GM12878 (cell line): Measurements from ENCODE around the gene CELF2. TPM values are rescaled to one million over a fixed set of nuclear protein-coding genes. Genes with fewer than 3 reads are reported as not detected.
A peak's percentile ranks its signal among the peaks of the same experiment; 100 is the strongest.

ENCODE experiments used
- BACH1 ChIP-seq: fragments of 450-650 bp; IDR thresholded peaks from 2 replicates; pipeline ENCODE4 v1.6.1; 2017; ENCODE audit warnings: mild to moderate bottlenecking, borderline replicate concordance
- CTCF ChIP-seq, 3 experiments: IDR thresholded peaks in 2 of 3; conservative IDR thresholded peaks in 1 of 3; 2 replicates each; pipeline ENCODE4 v1.5.1; 2011; ENCODE audit warnings: low read depth in 3 of 3, low read length in 3 of 3, mild to moderate bottlenecking in 3 of 3, control low read depth in 2 of 3, moderate library complexity in 2 of 3, inconsistent platforms in 1 of 3, mixed read lengths in 1 of 3; ENCODE audit not compliant: control insufficient read depth in 2 of 3, insufficient read depth in 1 of 3; ENCODE audit errors: extremely low read depth in 1 of 3
- E2F4 ChIP-seq: IDR thresholded peaks from 2 replicates; pipeline ENCODE4 v1.6.1; 2012; ENCODE audit warnings: low read depth, low read length, improper control_type of control experiment
- EP300 ChIP-seq, 2 experiments: fragments of 150-350 bp in 1 of 2; IDR thresholded peaks; 2 replicates each; pipeline ENCODE4 v1.6.1; 2011 to 2012; ENCODE audit warnings: low read depth in 2 of 2, low read length in 2 of 2, borderline replicate concordance in 1 of 2, improper control_type of control experiment in 1 of 2, inconsistent platforms in 1 of 2; ENCODE audit not compliant: control insufficient read depth in 1 of 2
- FOXM1 ChIP-seq: IDR thresholded peaks from 2 replicates; pipeline ENCODE4 v1.6.1; 2012; ENCODE audit warnings: low read depth, mild to moderate bottlenecking, inconsistent platforms, low read length, moderate library complexity
- JUNB ChIP-seq: IDR thresholded peaks from 2 replicates; pipeline ENCODE4 v1.6.1; 2016; ENCODE audit warnings: antibody characterized with exemption, mild to moderate bottlenecking
- POLR2AphosphoS5 ChIP-seq: IDR thresholded peaks from 2 replicates; pipeline ENCODE4 v1.6.1; 2011; ENCODE audit warnings: mild to moderate bottlenecking, low read length, inconsistent platforms
- POU2F2 ChIP-seq: IDR thresholded peaks from 3 replicates; pipeline ENCODE4 v1.6.1; 2011; ENCODE audit warnings: low read depth, mild to moderate bottlenecking, low read length, borderline replicate concordance
- RAD51 ChIP-seq: fragments of 450-650 bp; IDR thresholded peaks from 2 replicates; pipeline ENCODE4 v1.6.1; 2016; ENCODE audit warnings: moderate library complexity, mild to moderate bottlenecking, inconsistent platforms
- RUNX3 ChIP-seq: IDR thresholded peaks from 2 replicates; pipeline ENCODE4 v1.6.1; 2012; ENCODE audit warnings: low read length, inconsistent platforms
- SMARCA5 ChIP-seq: fragments of 450-650 bp; IDR thresholded peaks from 2 replicates; pipeline ENCODE4 v1.6.1; 2017; ENCODE audit warnings: mild to moderate bottlenecking
- ZBTB11 ChIP-seq: fragments of 450-650 bp; formaldehyde crosslinking; IDR thresholded peaks from 2 replicates; pipeline ENCODE4 v1.5.0; 2022; ENCODE audit warnings: mild to moderate bottlenecking, missing genetic modification characterization
- ZBTB33 ChIP-seq: fragments of 450-650 bp; IDR thresholded peaks from 2 replicates; pipeline ENCODE4 v1.6.1; 2017; ENCODE audit warnings: mild to moderate bottlenecking
- ZBTB4 ChIP-seq: fragments of 450-650 bp; formaldehyde crosslinking; IDR thresholded peaks from 2 replicates; pipeline ENCODE4 v1.4.0; 2022; ENCODE audit warnings: mild to moderate bottlenecking, moderate library complexity
- polyA plus RNA-seq, 11 experiments: library from polyadenylated mRNA; depleted of rRNA in 4 of 11; unstranded in 6 of 11; stranded (reverse) in 5 of 11; fragments of >200 nt; fragmentation: Nextera tagmentation in 4 of 11; fragmentation: Illumina TruSeq in 1 of 11; extraction: Ambion mirVana in 4 of 11; extraction: Trizol in 1 of 11; gene quantifications; 1 replicate in 1 of 11; 2 replicates in 10 of 11; pipeline versions ENCODE4 v1.2.1 to v1.2.3, GENCODE V29; 2011 to 2016; ENCODE audit warnings: inconsistent platforms in 2 of 11, missing spikeins in 2 of 11, low read depth in 1 of 11
- total RNA-seq, 4 experiments: library from RNA; depleted of rRNA in 3 of 4; stranded (reverse); fragments of >200 nt in 3 of 4; fragmentation: Illumina TruSeq in 1 of 4; extraction: Trizol in 1 of 4; gene quantifications; 2 replicates each; pipeline versions ENCODE4 v1.2.1 to v1.2.3, GENCODE V29; 2013 to 2021
- TF ChIP-seq, protein P1 (sequence below): fragments of 450-650 bp; conservative IDR thresholded peaks from 2 replicates; pipeline ENCODE4 v1.6.1; 2017; ENCODE audit warnings: mild to moderate bottlenecking, moderate library complexity

Gene CELF2
- total and polyA plus RNA-seq, 10 of the 15 experiments (the other 5 are each of a cell fraction or from before 2014, with no cell fraction given), result 20.8 to 129 (median 86.3) TPM

- TF ChIP-seq POLR2AphosphoS5 (no peak), POU2F2 (no peak), SMARCA5 (no peak), FOXM1 (no peak), E2F4 (no peak), ZBTB33 (no peak), ZBTB11 (no peak), ZBTB4 (CRISPR knock-in tag) (no peak), CTCF (IDR thresholded peaks at IDR 0.05 in 2 of 3, conservative IDR thresholded peaks at IDR 0.05 in 1 of 3; ENCODE audit: control insufficient read depth in 2 of 3, extremely low read depth in 1 of 3, insufficient read depth in 1 of 3, low read depth in 3 of 3, low read length in 3 of 3) (no peak), RAD51 (no peak), BACH1 (no peak), EP300 (IDR thresholded peaks at IDR 0.05; ENCODE audit: borderline replicate concordance in 1 of 2, control insufficient read depth in 1 of 2, low read depth in 2 of 2, low read length in 2 of 2) (0 out of 4 replicates have a peak, but pooled peaks of 1 of the 2 experiments have one; percentile 23), RUNX3 (peak; percentile 58), JUNB (no peak)
- TF ChIP-seq, protein P1, sequence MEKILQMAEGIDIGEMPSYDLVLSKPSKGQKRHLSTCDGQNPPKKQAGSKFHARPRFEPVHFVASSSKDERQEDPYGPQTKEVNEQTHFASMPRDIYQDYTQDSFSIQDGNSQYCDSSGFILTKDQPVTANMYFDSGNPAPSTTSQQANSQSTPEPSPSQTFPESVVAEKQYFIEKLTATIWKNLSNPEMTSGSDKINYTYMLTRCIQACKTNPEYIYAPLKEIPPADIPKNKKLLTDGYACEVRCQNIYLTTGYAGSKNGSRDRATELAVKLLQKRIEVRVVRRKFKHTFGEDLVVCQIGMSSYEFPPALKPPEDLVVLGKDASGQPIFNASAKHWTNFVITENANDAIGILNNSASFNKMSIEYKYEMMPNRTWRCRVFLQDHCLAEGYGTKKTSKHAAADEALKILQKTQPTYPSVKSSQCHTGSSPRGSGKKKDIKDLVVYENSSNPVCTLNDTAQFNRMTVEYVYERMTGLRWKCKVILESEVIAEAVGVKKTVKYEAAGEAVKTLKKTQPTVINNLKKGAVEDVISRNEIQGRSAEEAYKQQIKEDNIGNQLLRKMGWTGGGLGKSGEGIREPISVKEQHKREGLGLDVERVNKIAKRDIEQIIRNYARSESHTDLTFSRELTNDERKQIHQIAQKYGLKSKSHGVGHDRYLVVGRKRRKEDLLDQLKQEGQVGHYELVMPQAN, result no peak
These were observed 208.3 kb downstream of the CELF2 start (continued) for GRCh38 chr10:11225935-11226334.
